ENCODE measurements around the gene CCM2. TPM values are rescaled to one million over a fixed set of nuclear protein-coding genes. Genes with fewer than 3 reads are reported as not detected.

CCM2 gene
- total RNA-seq, 2 donors from 2014 or later = 43.0 to 49.7 TPM

DNA sequence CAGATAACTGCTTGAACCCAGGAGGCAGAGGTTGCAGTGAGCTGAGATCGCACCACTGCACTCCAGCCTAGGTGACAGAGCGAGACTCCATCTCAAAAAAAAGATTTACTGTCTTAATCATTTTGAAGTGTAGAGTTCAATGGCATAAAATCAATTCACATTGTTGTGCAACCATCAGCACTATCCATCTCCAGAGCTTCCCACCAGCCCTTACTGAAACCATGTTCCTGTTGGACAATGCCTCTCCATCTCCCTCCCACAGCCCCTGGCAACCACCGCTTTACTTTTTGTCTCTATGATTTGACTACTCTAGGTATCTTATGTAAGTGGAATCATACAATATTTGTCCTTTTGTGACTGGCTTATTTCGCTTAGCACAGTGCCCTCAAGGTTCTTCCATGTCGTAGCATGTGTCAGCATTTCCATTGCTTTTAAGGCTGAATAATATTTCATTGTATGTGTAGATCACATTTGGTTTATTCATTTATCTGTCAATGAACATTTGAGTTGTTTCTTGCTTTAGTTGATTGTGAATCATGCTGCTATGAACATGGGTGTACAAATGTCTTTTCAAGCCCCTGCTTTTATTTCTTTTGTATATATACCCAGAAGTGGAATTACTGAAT lies 55.7 kb downstream of the CCM2 start:
- DNase-seq (ENCODE audit: low spot score) = no peak
- Histone ChIP-seq H3K9me3 (no peaks in the 10 kb centered on the region), H3K27ac (no peak overlapping the region), H3K4me1 (ENCODE audit: control insufficient read depth in 1 of 2, low read depth in 2 of 2) (no peaks in the 10 kb centered on the region), H3K27me3 (replicated peaks; ENCODE audit: insufficient read depth) (no peaks in the 10 kb centered on the region), H3K36me3 (no peaks in the 10 kb centered on the region), H3K4me3 (no peak overlapping the region)
- TF ChIP-seq, protein P1, sequence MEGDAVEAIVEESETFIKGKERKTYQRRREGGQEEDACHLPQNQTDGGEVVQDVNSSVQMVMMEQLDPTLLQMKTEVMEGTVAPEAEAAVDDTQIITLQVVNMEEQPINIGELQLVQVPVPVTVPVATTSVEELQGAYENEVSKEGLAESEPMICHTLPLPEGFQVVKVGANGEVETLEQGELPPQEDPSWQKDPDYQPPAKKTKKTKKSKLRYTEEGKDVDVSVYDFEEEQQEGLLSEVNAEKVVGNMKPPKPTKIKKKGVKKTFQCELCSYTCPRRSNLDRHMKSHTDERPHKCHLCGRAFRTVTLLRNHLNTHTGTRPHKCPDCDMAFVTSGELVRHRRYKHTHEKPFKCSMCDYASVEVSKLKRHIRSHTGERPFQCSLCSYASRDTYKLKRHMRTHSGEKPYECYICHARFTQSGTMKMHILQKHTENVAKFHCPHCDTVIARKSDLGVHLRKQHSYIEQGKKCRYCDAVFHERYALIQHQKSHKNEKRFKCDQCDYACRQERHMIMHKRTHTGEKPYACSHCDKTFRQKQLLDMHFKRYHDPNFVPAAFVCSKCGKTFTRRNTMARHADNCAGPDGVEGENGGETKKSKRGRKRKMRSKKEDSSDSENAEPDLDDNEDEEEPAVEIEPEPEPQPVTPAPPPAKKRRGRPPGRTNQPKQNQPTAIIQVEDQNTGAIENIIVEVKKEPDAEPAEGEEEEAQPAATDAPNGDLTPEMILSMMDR (IDR thresholded peaks at IDR 0.05) = no peak
- no peak for ATAC-seq (ENCODE audit: insufficient number of reproducible peaks, low FRiP score, low read depth)

DNA sequence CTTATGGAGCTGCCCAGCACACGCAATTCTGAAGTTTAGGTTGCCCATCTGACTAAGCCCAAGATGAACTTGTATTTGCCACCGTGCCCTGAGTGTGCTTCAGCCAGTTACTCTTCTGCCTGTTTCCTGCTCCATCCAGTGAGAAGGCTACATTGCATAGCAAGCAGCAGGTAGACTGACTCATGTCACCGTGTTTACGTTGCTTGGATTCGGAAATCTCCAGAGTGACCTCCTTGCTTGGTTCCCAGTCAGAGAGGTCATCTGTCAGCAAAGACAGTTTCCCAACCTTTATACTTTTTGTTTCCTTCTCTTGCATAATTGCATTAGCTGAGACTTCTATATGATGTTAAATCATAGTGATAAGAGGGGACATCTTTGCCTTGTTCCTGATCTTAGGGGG lies 57.9 kb downstream of the CCM2 start:
- no peaks in the 10 kb centered on the region for H3K36me3 ChIP-seq
- H3K9me3 ChIP-seq = no peaks in the 10 kb centered on the region
- no peak for DNase-seq (ENCODE audit: low spot score)
- no peak overlapping the region for H3K4me3 ChIP-seq
- no peak for ATAC-seq (ENCODE audit: insufficient number of reproducible peaks, low FRiP score, low read depth)
- no peak overlapping the region for H3K27ac ChIP-seq
- no peaks in the 10 kb centered on the region for H3K27me3 ChIP-seq (replicated peaks; ENCODE audit: insufficient read depth)
- TF ChIP-seq, protein P1 (IDR thresholded peaks at IDR 0.05) = no peak
- H3K4me1 ChIP-seq (ENCODE audit: control insufficient read depth in 1 of 2, low read depth in 2 of 2) = no peaks in the 10 kb centered on the region

DNA sequence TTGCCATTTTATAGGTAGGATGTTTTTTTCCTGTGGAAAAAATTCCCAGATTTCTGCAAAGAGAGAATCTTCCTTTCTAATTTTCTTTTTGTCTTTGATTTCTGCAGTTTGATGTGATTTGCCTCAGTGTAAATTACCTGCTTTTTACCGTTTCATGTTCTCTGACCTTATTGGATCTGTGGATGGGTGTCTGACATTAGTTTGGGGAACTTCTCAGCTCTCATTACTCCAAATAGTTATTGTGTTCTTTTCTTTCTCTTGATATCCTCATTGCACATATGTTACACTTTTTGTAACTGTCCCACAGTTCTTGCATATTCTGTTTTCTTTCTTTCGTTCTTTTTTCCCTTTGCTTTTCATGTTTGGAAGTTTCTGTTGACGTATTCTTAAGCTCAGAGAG lies 60.3 kb downstream of the CCM2 start:
- ATAC-seq (ENCODE audit: insufficient number of reproducible peaks, low FRiP score, low read depth) (no peak), DNase-seq (ENCODE audit: low spot score) (no peak)
- TF ChIP-seq, protein P1 (IDR thresholded peaks at IDR 0.05) = no peak
- no peaks in the 10 kb centered on the region for H3K27me3 ChIP-seq (replicated peaks; ENCODE audit: insufficient read depth)
- H3K4me3 ChIP-seq = no peak overlapping the region
- H3K27ac ChIP-seq = no peak overlapping the region
- no peaks in the 10 kb centered on the region for H3K4me1 ChIP-seq (ENCODE audit: control insufficient read depth in 1 of 2, low read depth in 2 of 2)
- peaks cover 14% of the 10 kb centered on the region for H3K36me3 ChIP-seq
- no peaks in the 10 kb centered on the region for H3K9me3 ChIP-seq

DNA sequence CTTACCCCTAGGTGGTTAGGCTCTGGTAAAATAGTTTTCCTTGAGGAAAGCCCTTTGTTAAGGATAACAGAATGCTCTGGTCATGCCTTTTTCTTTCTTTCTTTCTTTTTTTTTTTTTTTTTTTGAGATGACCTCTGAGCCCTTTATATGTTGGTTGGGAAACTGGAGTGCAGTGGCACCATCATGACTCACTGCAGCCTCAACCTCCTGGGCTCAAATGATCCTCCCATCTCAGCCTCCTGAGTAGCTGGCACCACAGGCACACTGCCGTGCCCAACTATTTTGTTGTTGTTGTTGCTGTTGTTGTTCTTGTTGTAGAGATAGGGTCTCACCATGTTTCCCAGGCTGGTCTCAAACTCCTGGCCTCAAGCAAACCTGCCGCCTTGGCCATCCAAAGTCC lies 61.4 kb downstream of the CCM2 start:
- TF ChIP-seq, protein P1 (IDR thresholded peaks at IDR 0.05) = no peak
- H3K36me3 ChIP-seq = peaks cover 21% of the 10 kb centered on the region
- ATAC-seq (ENCODE audit: insufficient number of reproducible peaks, low FRiP score, low read depth) (no peak), DNase-seq (ENCODE audit: low spot score) (no peak)
- no peak overlapping the region for H3K4me3 ChIP-seq
- no peaks in the 10 kb centered on the region for H3K9me3 ChIP-seq
- no peaks in the 10 kb centered on the region for H3K27me3 ChIP-seq (replicated peaks; ENCODE audit: insufficient read depth)
- no peaks in the 10 kb centered on the region for H3K4me1 ChIP-seq (ENCODE audit: control insufficient read depth in 1 of 2, low read depth in 2 of 2)
- no peak overlapping the region for H3K27ac ChIP-seq

DNA sequence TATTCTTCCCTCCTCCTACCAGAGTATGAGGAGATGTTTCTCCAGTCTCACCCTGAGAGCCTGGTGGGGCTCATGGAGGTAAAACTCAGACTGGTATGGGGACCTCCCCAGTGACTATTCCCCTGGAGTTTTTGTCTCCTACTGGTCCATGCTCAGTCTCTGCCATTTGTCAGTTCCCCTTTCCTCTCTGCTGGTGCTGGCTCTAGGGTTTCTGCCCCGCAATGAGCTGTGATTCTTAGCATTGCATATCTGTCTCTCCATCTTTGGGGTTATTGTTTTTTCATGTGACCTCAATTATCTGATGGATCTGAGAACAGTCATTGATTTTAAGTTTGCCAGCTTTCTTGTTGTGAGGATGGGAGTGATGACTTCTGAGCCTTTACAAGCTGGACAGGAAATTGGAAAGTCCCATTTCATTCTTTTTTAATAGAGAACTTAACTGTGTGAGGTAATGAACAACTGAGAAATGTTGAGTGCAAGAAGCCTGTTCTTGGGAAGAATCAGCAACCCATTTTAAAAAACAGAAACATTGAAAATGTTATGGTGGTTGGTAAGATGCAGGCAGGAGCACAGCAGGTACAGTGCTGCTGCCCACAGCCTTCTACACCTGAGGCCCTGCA lies 61.9 kb downstream of the CCM2 start:
- H3K27ac ChIP-seq = no peak overlapping the region
- H3K4me3 ChIP-seq = no peak overlapping the region
- peaks cover 21% of the 10 kb centered on the region for H3K36me3 ChIP-seq
- H3K27me3 ChIP-seq (replicated peaks; ENCODE audit: insufficient read depth) = no peaks in the 10 kb centered on the region
- TF ChIP-seq, protein P1 (IDR thresholded peaks at IDR 0.05) = no peak
- H3K9me3 ChIP-seq = no peaks in the 10 kb centered on the region
- no peak for ATAC-seq (ENCODE audit: insufficient number of reproducible peaks, low FRiP score, low read depth)
- DNase-seq (ENCODE audit: low spot score) = no peak
- H3K4me1 ChIP-seq (ENCODE audit: control insufficient read depth in 1 of 2, low read depth in 2 of 2) = no peaks in the 10 kb centered on the region

All from thoracic aorta (tissue), 2 donors.